ENCODE results near the gene GRIK4.

GRCh38 chr11:120688163-120688562, 176.6 kb downstream of the GRIK4 start:
- TF ChIP-seq, protein P1, sequence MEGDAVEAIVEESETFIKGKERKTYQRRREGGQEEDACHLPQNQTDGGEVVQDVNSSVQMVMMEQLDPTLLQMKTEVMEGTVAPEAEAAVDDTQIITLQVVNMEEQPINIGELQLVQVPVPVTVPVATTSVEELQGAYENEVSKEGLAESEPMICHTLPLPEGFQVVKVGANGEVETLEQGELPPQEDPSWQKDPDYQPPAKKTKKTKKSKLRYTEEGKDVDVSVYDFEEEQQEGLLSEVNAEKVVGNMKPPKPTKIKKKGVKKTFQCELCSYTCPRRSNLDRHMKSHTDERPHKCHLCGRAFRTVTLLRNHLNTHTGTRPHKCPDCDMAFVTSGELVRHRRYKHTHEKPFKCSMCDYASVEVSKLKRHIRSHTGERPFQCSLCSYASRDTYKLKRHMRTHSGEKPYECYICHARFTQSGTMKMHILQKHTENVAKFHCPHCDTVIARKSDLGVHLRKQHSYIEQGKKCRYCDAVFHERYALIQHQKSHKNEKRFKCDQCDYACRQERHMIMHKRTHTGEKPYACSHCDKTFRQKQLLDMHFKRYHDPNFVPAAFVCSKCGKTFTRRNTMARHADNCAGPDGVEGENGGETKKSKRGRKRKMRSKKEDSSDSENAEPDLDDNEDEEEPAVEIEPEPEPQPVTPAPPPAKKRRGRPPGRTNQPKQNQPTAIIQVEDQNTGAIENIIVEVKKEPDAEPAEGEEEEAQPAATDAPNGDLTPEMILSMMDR (conservative IDR thresholded peaks at IDR 0.05): no peak
- no peak for TF ChIP-seq EZH2 (IDR thresholded peaks at IDR 0.05; ENCODE audit: low read depth)
